Measurements from ENCODE around the gene ANKLE2.

- TF ChIP-seq CTCF (IDR thresholded peaks at IDR 0.05 in 8 of 11, conservative IDR thresholded peaks at IDR 0.05 in 3 of 11) (no peak), POLR2A (IDR thresholded peaks at IDR 0.05) (no peak)
These were observed 14.2 kb downstream of the ANKLE2 start for GRCh38 chr12:132747395-132747794.

Data from spleen (tissue), 7 donors.